ENCODE data around the gene TSC2. TPM values are rescaled to one million over a fixed set of nuclear protein-coding genes. Genes with fewer than 3 reads are reported as not detected.

The TSC2 gene
- total RNA-seq, 4 donors from 2014 or later: 36.3 to 78.8 (median 54.6) TPM

- Histone ChIP-seq H3K27ac (peak overlapping the region in 1 of 4 donors; percentile 31), H3K36me3 (peaks cover 0 to 100% of the 10 kb centered on the region in 2 donors), H3K4me3 (no peak overlapping the region), H3K27me3 (no peaks in the 10 kb centered on the region), H3K4me1 (no peaks in the 10 kb centered on the region), H3K9me3 (no peaks in the 10 kb centered on the region)
- no peak for ATAC-seq
- 90% methylated on average over 2 of the region's 8 CpGs; no CpG with 5 or more reads in 1 of the 2 donors for WGBS, 2 donors (ENCODE audit: low coverage in 1 of 2)
- TF ChIP-seq, protein P1, sequence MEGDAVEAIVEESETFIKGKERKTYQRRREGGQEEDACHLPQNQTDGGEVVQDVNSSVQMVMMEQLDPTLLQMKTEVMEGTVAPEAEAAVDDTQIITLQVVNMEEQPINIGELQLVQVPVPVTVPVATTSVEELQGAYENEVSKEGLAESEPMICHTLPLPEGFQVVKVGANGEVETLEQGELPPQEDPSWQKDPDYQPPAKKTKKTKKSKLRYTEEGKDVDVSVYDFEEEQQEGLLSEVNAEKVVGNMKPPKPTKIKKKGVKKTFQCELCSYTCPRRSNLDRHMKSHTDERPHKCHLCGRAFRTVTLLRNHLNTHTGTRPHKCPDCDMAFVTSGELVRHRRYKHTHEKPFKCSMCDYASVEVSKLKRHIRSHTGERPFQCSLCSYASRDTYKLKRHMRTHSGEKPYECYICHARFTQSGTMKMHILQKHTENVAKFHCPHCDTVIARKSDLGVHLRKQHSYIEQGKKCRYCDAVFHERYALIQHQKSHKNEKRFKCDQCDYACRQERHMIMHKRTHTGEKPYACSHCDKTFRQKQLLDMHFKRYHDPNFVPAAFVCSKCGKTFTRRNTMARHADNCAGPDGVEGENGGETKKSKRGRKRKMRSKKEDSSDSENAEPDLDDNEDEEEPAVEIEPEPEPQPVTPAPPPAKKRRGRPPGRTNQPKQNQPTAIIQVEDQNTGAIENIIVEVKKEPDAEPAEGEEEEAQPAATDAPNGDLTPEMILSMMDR (IDR thresholded peaks at IDR 0.05): no peak
These were observed 25.1 kb downstream of the TSC2 start for GRCh38 chr16:2072926-2073325.

DNA sequence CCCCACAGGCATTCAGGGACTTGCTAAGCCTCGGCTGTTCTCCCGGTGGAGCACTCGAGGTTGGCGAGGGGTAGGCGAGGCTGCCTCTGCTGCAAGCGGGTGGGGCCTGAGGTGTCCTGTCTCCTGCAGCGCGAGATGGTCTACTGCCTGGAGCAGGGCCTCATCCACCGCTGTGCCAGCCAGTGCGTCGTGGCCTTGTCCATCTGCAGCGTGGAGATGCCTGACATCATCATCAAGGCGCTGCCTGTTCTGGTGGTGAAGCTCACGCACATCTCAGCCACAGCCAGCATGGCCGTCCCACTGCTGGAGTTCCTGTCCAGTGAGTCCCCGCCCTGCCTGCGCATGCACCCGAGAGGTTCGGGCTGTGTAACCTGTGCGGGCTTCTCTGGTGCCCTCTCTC, 26.3 kb downstream of the TSC2 start:
- Histone ChIP-seq H3K36me3 (peaks cover 0 to 100% of the 10 kb centered on the region in 2 donors), H3K9me3 (no peaks in the 10 kb centered on the region), H3K27ac (no peak overlapping the region), H3K4me3 (no peak overlapping the region), H3K27me3 (no peaks in the 10 kb centered on the region), H3K4me1 (no peaks in the 10 kb centered on the region)
- no peak for ATAC-seq
- WGBS, 2 donors (ENCODE audit: low coverage in 1 of 2): 80% methylated on average over 1 of the region's 20 CpGs; no CpG with 5 or more reads in 1 of the 2 donors
- TF ChIP-seq EP300 (IDR thresholded peaks at IDR 0.05): no peak
- TF ChIP-seq, protein P1 (IDR thresholded peaks at IDR 0.05): no peak
- TF ChIP-seq POLR2A (IDR thresholded peaks at IDR 0.05): no peak
- TF ChIP-seq POLR2AphosphoS5 (IDR thresholded peaks at IDR 0.05): no peak

DNA sequence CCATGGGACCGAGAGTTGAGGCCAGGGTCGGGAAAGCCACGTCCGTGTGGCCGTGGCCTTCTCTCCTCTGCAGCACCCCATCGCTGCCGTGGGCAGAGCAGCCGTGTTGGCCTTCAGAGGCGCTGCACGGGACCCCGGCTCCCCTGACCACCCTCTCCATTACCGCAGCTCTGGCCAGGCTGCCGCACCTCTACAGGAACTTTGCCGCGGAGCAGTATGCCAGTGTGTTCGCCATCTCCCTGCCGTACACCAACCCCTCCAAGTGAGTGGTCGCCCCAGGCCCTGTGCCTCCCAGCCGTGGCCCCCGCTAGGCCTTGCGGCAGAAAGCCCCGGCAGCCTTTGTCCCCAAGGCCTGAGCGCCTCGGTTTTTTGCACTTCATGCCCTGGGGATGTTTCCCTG, 27.8 kb downstream of the TSC2 start:
- H3K36me3 ChIP-seq: peaks cover 0 to 100% of the 10 kb centered on the region in 2 donors
- H3K27ac ChIP-seq: no peak overlapping the region
- TF ChIP-seq, protein P1 (IDR thresholded peaks at IDR 0.05): no peak
- TF ChIP-seq POLR2AphosphoS5 (IDR thresholded peaks at IDR 0.05): no peak
- TF ChIP-seq POLR2A (IDR thresholded peaks at IDR 0.05): no peak
- TF ChIP-seq EP300 (IDR thresholded peaks at IDR 0.05): no peak
- H3K9me3 ChIP-seq: no peaks in the 10 kb centered on the region
- no peak overlapping the region for H3K4me3 ChIP-seq
- no peak for ATAC-seq
- WGBS, 2 donors (ENCODE audit: low coverage in 1 of 2): 79 to 100% methylated on average over 3 to 7 of the region's 24 CpGs
- no peaks in the 10 kb centered on the region for H3K4me1 ChIP-seq
- no peaks in the 10 kb centered on the region for H3K27me3 ChIP-seq

GRCh38 chr16:2076072-2076865, 28.5 kb downstream of the TSC2 start:
- H3K27me3 ChIP-seq: no peaks in the 10 kb centered on the region
- no peak overlapping the region for H3K4me3 ChIP-seq
- no peak for TF ChIP-seq POLR2A (IDR thresholded peaks at IDR 0.05)
- no peak for TF ChIP-seq EP300 (IDR thresholded peaks at IDR 0.05)
- no peak for TF ChIP-seq POLR2AphosphoS5 (IDR thresholded peaks at IDR 0.05)
- TF ChIP-seq, protein P1 (IDR thresholded peaks at IDR 0.05): no peak
- no peak overlapping the region for H3K27ac ChIP-seq
- peaks cover 0 to 100% of the 10 kb centered on the region in 2 donors for H3K36me3 ChIP-seq
- H3K9me3 ChIP-seq: no peaks in the 10 kb centered on the region
- peaks cover 0 to 3% (median 0%) of the 10 kb centered on the region in 3 donors for H3K4me1 ChIP-seq
- 93% methylated on average over 5 of the region's 28 CpGs; no CpG with 5 or more reads in 1 of the 2 donors for WGBS, 2 donors (ENCODE audit: low coverage in 1 of 2)
- no peak for ATAC-seq

GRCh38 chr16:2077016-2077415, 29.2 kb downstream of the TSC2 start:
- H3K27me3 ChIP-seq: no peaks in the 10 kb centered on the region
- ATAC-seq: no peak
- WGBS, 2 donors (ENCODE audit: low coverage in 1 of 2): 84 to 86% methylated on average over 5 to 15 of the region's 17 CpGs
- TF ChIP-seq, protein P1 (IDR thresholded peaks at IDR 0.05): no peak
- TF ChIP-seq POLR2AphosphoS5 (IDR thresholded peaks at IDR 0.05) (no peak), POLR2A (IDR thresholded peaks at IDR 0.05) (no peak), EP300 (IDR thresholded peaks at IDR 0.05) (no peak)
- H3K36me3 ChIP-seq: peaks cover 0 to 100% of the 10 kb centered on the region in 2 donors
- no peak overlapping the region for H3K4me3 ChIP-seq
- H3K27ac ChIP-seq: no peak overlapping the region
- H3K9me3 ChIP-seq: no peaks in the 10 kb centered on the region
- H3K4me1 ChIP-seq: peaks cover 0 to 10% (median 0%) of the 10 kb centered on the region in 3 donors
